Measurements from ENCODE around the gene SUGP2.

The SUGP2 gene

DNA sequence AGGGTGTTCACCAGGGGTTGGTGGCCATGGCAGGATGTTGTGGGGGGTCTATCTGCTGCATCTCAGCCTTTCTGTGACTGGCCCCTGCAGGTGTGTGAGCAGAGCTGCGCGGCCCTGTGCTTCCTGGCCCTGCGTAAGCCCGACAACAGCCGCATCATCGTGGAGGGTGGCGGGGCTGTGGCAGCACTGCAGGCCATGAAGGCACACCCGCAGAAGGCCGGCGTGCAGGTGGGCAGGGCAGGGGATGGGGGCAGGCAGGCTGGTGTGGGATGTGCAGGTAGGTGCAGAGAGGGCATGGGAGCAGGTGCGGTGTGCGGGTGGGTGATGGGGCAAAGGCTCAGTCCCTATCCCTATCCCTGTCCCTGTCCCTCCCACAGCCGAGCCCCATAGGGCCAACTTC, 22.4 kb upstream of the SUGP2 start:
- TF ChIP-seq JUND (IDR thresholded peaks at IDR 0.05; ENCODE audit: low read depth): no peak
- in situ Hi-C loops (cut with HindIII; ENCODE audit: low pct_unique_long_range_greater_than_20kb, low sequenced_read_pairs): no loop called here
- no peak for DNase-seq (ENCODE audit: low read depth in 1 of 2, low spot score in 1 of 2)

- TF ChIP-seq JUND (IDR thresholded peaks at IDR 0.05; ENCODE audit: low read depth): no peak
- no peak for DNase-seq (ENCODE audit: low read depth in 1 of 2, low spot score in 1 of 2)
- in situ Hi-C loops (cut with HindIII; ENCODE audit: low pct_unique_long_range_greater_than_20kb, low sequenced_read_pairs): no loop called here
Measured at GRCh38 chr19:19054939-19055440, 21.7 kb upstream of the SUGP2 start.

GRCh38 chr19:19054315-19054938, 21.1 kb upstream of the SUGP2 start:
- in situ Hi-C loops (cut with HindIII; ENCODE audit: low pct_unique_long_range_greater_than_20kb, low sequenced_read_pairs): no loop called here
- TF ChIP-seq JUND (IDR thresholded peaks at IDR 0.05; ENCODE audit: low read depth): no peak
- DNase-seq (ENCODE audit: low read depth in 1 of 2, low spot score in 1 of 2): no peak

GRCh38 chr19:19053508-19054314, 20.4 kb upstream of the SUGP2 start:
- in situ Hi-C loops (cut with HindIII; ENCODE audit: low pct_unique_long_range_greater_than_20kb, low sequenced_read_pairs): no loop called here
- peak in 1 of 2 experiments; percentile 34 for DNase-seq (ENCODE audit: low read depth in 1 of 2, low spot score in 1 of 2)
- no peak for TF ChIP-seq JUND (IDR thresholded peaks at IDR 0.05; ENCODE audit: low read depth)

- in situ Hi-C loops (cut with HindIII; ENCODE audit: low pct_unique_long_range_greater_than_20kb, low sequenced_read_pairs): no loop called here
- no peak for DNase-seq (ENCODE audit: low read depth in 1 of 2, low spot score in 1 of 2)
- TF ChIP-seq JUND (IDR thresholded peaks at IDR 0.05; ENCODE audit: low read depth): no peak
Measured at GRCh38 chr19:19052921-19053320, 19.6 kb upstream of the SUGP2 start.

DNA sequence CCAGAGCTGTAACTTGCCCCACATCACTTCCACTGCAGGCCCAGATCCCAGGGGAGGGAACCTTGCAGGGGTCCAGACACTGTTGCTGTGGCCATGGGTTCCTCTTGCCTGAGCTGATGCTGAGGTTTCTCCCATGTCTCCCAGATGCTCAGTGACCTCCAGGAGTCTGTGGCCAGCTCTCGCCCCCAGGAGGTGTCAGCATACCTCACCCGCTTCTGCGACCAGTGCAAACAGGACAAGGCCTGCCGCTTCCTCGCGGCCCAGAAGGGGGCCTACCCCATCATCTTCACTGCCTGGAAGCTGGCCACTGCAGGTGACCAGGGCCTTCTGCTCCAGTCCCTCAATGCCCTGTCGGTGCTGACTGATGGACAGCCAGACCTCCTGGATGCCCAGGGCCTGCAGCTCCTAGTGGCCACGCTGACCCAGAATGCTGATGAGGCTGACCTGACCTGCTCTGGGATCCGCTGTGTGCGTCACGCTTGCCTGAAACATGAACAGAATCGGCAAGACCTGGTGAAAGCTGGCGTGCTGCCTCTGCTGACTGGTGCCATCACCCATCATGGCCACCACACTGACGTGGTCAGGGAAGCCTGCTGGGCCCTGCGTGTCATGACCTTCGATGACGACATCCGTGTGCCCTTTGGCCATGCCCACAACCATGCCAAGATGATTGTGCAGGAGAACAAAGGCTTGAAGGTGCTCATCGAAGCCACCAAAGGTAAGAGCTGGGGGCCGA, 18.3 kb upstream of the SUGP2 start:
- in situ Hi-C loops (cut with HindIII; ENCODE audit: low pct_unique_long_range_greater_than_20kb, low sequenced_read_pairs): no loop called here

GRCh38 chr19:19050731-19051130, 17.4 kb upstream of the SUGP2 start:
- DNase-seq (ENCODE audit: low read depth in 1 of 2, low spot score in 1 of 2): no peak
- no peak for TF ChIP-seq JUND (IDR thresholded peaks at IDR 0.05; ENCODE audit: low read depth)
- in situ Hi-C loops (cut with HindIII; ENCODE audit: low pct_unique_long_range_greater_than_20kb, low sequenced_read_pairs): no loop called here

More for the DNA sequence above, 18.3 kb upstream of the SUGP2 start:
- no peak for DNase-seq (ENCODE audit: low read depth in 1 of 2, low spot score in 1 of 2)
- no peak for TF ChIP-seq JUND (IDR thresholded peaks at IDR 0.05; ENCODE audit: low read depth)

- in situ Hi-C loops (cut with HindIII; ENCODE audit: low pct_unique_long_range_greater_than_20kb, low sequenced_read_pairs): no loop called here
- no peak for DNase-seq (ENCODE audit: low read depth in 1 of 2, low spot score in 1 of 2)
- TF ChIP-seq JUND (IDR thresholded peaks at IDR 0.05; ENCODE audit: low read depth): no peak
Measured at GRCh38 chr19:19050104-19050503, 16.8 kb upstream of the SUGP2 start.

DNA sequence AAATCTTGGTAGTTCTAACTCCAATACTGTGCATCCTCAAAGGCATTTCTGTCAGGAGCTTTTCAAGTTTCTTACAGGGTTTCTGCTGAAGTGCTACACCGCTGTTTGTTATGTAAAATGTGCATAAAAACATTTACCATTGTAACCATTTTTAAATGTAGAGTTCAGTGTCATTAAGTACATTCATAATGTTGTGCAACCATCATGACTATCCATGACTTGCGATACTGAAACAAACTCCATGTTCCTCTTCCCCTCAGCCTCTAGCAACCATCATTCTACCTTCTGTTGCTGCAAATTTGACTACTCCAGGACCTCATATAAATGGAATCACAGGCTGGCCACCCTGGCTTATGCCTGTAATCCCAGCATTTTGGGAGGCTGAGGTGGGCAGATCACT, 16.1 kb upstream of the SUGP2 start:
- in situ Hi-C loops (cut with HindIII; ENCODE audit: low pct_unique_long_range_greater_than_20kb, low sequenced_read_pairs): no loop called here
- TF ChIP-seq JUND (IDR thresholded peaks at IDR 0.05; ENCODE audit: low read depth): no peak
- no peak for DNase-seq (ENCODE audit: low read depth in 1 of 2, low spot score in 1 of 2)

DNA sequence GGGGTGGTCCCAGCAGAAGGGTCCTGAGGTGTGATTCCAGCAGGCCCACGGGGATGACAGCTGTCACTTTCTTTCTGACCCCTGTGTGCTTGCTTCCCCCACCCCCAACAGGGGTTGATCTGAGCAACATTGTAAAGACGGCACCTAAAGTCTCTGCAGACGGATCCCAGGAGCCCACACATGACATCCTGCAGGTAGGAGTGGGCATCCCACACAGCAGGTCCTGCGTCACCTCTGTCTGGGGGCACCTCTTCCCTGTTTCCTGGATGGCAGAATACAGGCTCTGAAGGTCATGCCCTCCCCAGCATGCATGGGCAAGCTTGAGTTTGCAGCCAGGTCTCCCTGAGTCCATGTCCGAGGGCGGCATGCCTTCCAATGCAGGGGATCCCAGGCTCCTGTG, 10.6 kb upstream of the SUGP2 start:
- DNase-seq (ENCODE audit: low read depth in 1 of 2, low spot score in 1 of 2): no peak
- in situ Hi-C loops (cut with HindIII; ENCODE audit: low pct_unique_long_range_greater_than_20kb, low sequenced_read_pairs): no loop called here
- TF ChIP-seq JUND (IDR thresholded peaks at IDR 0.05; ENCODE audit: low read depth): no peak

- in situ Hi-C loops (cut with HindIII; ENCODE audit: low pct_unique_long_range_greater_than_20kb, low sequenced_read_pairs): no loop called here
- TF ChIP-seq JUND (IDR thresholded peaks at IDR 0.05; ENCODE audit: low read depth): no peak
Measured at GRCh38 chr19:19043481-19043880, 10.2 kb upstream of the SUGP2 start.

GRCh38 chr19:19042732-19043280, 9.5 kb upstream of the SUGP2 start:
- TF ChIP-seq JUND (IDR thresholded peaks at IDR 0.05; ENCODE audit: low read depth): no peak
- in situ Hi-C loops (cut with HindIII; ENCODE audit: low pct_unique_long_range_greater_than_20kb, low sequenced_read_pairs): no loop called here
- no peak for DNase-seq (ENCODE audit: low read depth in 1 of 2, low spot score in 1 of 2)

More at GRCh38 chr19:19043481-19043880, 10.2 kb upstream of the SUGP2 start:
- no peak for DNase-seq (ENCODE audit: low read depth in 1 of 2, low spot score in 1 of 2)

All from T47D (cell line).